Fibroblast of skin of scalp (primary cell): ENCODE results near the gene KANSL1.

Experiments used
- DNase-seq: peaks from one replicate; pipeline ENCODE4 v3.0.0-alpha.2; 2013

Gene KANSL1

DNA sequence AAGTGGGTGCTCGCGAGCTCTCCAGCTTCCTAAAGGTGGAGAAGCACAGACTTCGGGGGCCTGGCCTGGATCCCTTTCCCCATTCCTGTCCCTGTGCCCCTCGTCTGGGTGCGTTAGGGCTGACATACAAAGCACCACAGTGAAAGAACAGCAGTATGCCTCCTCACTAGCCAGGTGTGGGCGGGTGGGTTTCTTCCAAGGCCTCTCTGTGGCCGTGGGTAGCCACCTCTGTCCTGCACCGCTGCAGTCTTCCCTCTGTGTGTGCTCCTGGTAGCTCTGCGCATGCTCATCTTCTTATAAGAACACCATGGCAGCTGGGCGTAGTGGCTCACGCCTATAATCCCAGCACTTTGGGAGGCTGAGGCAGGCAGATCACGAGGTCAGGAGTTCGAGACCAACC lies 196.1 kb downstream of the KANSL1 start:
- DNase-seq = no peak

DNA sequence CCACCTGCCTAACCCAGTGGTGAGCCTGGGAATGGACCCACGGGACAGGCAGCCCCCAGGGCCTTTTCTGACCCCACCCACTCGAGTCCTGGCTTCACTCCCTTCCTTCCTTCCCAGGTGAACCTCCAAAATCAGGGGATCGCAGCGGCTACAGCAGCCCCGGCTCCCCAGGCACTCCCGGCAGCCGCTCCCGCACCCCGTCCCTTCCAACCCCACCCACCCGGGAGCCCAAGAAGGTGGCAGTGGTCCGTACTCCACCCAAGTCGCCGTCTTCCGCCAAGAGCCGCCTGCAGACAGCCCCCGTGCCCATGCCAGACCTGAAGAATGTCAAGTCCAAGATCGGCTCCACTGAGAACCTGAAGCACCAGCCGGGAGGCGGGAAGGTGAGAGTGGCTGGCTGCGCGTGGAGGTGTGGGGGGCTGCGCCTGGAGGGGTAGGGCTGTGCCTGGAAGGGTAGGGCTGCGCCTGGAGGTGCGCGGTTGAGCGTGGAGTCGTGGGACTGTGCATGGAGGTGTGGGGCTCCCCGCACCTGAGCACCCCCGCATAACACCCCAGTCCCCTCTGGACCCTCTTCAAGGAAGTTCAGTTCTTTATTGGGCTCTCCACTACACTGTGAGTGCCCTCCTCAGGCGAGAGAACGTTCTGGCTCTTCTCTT lies 196.8 kb downstream of the KANSL1 start:
- DNase-seq = no peak

DNA sequence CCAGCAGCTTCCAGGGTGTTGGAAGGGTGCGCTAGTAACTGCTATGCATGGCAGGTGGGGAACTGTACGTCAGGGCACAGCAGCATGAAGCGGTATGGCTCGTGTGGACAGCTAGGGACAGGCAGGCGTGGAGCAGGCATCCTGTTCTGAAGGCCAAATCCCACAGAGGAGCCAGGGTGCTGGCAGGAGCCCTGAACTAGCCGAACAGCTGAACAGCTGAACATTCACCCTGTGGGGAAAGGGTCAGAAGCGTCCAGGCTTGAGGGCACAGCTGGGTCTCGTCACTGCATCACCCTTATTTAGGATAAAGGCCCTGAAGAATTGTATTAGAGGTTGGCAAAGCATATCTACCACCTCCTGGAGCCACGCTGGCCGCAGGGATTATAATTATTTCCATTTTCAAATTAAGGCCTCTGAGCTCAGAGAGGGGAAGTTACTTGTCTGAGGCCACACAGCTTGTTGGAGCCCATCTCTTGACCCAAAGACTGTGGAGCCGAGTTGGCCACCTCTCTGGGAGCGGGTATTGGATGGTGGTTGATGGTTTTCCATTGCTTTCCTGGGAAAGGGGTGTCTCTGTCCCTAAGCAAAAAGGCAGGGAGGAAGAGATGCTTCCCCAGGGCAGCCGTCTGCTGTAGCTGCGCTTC lies 197.5 kb downstream of the KANSL1 start:
- DNase-seq = no peak

DNA sequence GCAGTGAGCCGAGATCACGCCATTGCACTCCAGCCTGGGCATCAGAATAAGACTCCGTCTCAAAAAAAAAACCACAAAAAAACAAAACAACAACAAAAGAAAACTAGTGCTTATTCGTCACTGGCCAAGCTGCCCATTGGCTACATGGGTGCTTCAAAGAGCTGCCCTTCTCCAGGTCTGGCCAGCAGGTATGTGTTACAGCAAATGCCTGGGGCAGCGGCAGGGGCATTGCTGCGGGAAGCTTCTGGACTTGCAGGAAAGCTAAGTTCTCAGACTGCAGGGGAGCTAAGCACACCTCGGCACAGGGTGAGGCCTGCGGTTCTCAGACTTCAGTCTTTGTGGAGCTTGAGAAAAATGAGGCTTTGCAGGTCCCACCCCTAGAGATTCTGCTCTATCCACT lies 198.2 kb downstream of the KANSL1 start:
- no peak for DNase-seq

DNA sequence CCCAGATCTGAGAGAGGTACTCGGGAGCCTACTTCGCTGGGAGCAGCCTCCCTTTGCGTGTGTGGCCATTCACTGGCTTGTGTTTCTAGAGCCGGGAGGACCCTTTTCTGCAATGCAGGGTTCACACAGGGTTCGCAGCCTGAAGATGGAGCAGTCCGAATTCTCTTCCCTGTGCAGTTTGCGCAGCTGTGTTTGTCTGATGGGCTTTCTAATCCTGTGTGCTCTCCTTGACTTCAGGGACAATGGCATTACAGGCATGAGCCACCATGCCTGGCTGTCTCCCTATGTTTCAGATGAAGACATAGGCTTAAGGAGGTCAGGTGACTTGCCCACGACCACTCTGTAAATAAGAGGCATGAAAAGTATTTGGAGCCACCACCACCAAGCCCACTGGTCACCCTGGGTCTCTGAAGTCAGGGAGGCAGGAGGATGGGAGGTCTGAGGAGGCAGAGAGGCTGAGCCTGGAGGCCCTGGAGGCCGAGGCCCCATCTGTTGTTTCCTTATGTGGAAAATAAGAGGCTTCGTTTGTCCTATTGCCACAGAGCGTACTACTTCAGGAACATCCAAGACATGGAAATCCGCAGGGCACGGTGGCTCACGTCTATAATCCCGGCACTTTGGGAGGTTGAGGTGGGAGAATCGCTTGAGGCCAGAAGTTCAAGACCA lies 199.1 kb downstream of the KANSL1 start:
- DNase-seq = no peak

DNA sequence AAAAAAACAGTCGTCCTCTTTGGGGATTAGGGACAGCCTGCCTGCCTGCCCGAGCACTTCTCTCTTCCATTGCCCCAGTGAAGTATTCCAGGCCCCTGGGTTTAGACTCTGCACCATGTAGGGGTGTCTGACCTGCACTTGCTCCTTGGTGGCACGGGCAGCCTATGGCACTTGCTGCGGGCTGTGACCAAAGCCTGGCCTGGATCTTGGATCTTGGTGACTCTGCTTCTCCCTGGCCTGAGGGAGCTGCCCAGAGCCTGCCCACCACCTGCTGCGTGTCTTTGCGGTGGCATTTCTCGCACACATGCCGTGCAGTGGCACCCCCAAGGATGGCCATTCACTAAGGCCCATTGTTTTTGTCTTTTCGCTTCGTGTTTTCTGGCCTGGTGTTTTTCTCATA lies 200.3 kb downstream of the KANSL1 start:
- no peak for DNase-seq

DNA sequence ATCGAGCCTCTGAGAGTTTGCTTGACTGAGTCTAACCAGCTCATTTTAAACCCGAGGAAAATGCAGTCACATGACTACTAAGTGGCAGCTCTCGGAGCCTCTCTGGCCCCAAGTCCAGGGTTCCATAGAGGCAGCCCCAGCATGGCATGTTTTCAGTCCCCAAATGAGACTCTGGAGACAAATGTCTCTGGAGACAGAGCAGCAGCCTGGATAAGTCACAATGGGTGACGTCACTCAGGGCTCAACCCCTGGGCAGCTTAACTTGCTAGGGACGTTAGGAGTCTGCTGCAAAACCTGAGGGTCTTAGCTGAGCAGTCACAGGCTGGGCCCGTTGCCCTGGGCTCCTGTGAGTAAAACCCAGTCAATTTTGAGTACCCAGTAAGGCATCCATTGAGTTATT lies 201.1 kb downstream of the KANSL1 start:
- no peak for DNase-seq

DNA sequence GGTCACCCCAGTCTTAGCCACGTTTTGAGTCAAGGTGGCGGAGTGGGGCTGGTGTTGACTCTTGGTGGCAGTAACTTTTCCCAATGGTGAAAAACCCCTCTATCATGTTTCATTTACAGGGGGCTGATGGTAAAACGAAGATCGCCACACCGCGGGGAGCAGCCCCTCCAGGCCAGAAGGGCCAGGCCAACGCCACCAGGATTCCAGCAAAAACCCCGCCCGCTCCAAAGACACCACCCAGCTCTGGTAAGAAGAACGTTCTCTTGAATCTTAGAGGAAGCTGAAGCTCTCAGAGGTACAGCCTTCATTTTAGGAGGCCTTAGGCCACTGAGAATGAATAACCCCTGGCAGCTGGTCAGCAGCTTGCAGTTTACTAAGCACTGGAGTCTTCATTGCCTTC lies 201.9 kb downstream of the KANSL1 start:
- no peak for DNase-seq

DNA sequence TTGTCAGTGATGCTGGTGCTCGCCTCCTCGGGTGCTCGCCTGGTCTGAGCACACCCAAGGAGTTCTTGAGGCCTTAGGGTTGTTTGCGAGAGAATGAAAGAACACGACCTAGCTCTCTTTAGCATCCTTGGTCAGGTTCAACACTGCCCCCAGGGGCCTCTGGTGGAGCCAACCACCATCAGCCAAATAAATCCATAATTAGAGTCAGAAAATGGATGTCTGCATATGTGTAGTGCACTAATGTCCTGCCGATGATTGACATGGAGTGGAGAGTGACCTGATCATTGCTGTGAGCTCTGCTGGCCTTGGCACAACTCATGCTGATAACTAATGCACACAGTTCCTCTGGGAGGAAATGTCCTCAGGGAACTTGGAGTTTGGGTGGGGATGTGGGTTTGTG lies 202.3 kb downstream of the KANSL1 start:
- DNase-seq = no peak

DNA sequence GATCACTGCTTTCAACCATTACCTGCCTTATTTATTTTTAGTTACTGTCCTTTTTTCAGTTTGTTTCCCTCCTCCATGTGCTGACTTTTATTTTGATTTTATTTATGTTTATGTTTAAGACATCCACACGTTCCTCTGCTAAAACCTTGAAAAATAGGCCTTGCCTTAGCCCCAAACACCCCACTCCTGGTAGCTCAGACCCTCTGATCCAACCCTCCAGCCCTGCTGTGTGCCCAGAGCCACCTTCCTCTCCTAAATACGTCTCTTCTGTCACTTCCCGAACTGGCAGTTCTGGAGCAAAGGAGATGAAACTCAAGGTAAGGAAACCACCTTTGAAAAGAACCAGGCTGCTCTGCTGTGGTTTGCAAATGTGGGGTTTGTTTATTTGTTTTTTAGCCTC lies 203.5 kb downstream of the KANSL1 start:
- no peak for DNase-seq

DNA sequence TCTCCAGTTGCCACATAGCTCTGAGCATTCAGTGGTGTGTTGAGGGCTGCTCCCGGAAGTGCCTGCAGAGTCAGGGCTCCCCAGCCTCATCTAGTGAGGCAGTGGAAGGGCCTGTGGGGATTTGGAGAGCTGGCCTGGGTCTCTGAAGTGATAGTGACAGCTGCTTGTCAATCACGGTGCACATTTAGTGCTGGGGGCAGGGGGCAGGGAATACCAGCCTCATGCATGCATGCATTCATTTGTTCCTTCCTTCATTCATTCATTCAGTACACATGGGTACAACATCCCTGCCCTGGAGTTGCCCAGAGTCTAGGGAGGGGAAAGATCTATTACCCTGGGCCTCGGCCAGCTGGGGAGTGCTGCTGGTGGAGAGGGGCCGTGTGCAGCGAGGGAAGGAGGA lies 205.5 kb downstream of the KANSL1 start:
- DNase-seq = no peak

DNA sequence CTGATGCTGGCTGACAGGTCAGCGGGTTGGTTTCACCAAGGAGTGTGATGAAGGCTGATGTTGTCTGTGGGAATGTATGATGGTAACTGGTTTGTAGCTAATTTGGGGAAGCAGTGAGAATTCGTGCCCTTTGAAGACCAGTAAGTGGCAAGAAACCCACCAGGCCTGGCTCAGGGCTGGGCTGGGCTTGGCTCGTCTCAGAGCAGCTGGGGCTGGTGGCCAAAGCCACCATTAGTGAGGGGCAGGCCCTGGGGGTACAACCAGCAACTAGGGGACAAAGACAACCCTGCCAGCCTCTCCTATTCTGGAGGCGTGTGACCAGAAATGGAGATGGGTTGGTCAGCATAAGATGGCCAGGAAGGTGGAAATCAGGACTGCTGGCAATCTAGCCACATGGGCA lies 207.2 kb downstream of the KANSL1 start:
- no peak for DNase-seq

DNA sequence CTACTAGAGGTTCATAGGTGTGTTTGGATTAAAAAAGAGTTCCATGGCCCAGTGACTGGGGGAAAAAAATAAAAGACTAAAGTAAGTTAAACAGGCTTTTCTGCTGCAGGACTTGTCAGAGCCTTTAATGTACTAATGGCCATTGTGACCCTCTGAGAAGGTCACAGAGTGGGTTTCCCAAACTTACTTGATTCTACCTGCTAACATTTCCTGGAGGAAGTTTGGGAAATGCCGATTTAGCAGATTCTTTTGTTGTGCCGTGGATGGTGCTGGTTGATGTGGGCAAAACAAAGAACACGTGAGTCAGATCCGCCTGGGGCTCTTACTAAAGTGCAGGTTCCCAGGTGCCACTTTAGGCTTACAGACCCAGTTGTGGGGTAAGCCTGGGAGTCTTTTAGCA lies 207.8 kb downstream of the KANSL1 start:
- DNase-seq = no peak

DNA sequence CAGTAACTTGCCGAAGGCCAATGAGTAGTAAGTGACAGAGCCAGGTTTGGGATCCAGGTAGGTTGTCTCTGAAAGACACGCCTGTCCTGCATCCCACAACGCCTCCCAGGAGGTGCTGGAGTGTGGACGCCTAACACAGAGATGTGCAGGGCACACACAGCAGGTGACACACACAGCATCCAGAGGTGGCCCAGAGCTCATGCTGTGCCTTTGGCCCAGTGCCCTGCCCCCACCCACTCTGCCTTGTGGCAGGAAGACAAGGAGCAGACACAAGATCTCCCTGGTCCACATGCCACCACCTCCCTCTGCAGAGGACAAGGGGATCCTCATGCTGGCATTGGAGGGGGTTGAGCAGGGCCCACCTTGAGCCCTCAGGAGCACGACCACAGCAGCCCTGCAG lies 208.9 kb downstream of the KANSL1 start:
- DNase-seq = no peak

DNA sequence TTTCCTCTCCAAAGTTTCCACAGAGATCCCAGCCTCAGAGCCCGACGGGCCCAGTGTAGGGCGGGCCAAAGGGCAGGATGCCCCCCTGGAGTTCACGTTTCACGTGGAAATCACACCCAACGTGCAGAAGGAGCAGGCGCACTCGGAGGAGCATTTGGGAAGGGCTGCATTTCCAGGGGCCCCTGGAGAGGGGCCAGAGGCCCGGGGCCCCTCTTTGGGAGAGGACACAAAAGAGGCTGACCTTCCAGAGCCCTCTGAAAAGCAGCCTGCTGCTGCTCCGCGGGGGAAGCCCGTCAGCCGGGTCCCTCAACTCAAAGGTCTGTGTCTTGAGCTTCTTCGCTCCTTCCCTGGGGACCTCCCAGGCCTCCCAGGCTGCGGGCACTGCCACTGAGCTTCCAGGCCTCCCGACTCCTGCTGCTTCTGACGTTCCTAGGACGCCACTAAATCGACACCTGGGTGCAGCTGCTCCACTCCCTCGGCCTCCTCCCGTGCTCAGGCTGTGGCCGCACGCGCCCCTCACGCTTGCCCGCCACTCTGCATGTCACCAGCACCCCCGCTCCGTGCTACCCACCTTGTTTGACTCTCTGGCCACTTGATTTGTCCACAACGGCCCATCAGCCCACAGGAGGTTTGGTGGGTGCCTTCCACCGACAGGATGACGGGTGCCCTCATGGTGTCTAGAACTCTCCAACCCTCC lies 209.5 kb downstream of the KANSL1 start:
- DNase-seq = no peak

DNA sequence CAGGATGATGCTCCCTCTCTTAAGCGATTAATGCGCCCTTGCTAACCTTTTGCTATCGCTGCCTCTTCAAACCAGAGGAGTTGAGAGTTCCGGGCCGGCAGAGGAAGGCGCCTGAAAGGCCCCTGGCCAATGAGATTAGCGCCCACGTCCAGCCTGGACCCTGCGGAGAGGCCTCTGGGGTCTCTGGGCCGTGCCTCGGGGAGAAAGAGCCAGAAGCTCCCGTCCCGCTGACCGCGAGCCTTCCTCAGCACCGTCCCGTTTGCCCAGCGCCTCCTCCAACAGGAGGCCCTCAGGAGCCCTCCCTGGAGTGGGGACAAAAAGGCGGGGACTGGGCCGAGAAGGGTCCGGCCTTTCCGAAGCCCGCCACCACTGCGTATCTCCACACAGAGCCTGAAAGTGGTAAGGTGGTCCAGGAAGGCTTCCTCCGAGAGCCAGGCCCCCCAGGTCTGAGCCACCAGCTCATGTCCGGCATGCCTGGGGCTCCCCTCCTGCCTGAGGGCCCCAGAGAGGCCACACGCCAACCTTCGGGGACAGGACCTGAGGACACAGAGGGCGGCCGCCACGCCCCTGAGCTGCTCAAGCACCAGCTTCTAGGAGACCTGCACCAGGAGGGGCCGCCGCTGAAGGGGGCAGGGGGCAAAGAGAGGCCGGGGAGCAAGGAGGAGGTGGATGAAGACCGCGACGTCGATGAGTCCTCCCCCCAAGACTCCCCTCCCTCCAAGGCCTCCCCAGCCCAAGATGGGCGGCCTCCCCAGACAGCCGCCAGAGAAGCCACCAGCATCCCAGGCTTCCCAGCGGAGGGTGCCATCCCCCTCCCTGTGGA lies 210.2 kb downstream of the KANSL1 start:
- DNase-seq = no peak

DNA sequence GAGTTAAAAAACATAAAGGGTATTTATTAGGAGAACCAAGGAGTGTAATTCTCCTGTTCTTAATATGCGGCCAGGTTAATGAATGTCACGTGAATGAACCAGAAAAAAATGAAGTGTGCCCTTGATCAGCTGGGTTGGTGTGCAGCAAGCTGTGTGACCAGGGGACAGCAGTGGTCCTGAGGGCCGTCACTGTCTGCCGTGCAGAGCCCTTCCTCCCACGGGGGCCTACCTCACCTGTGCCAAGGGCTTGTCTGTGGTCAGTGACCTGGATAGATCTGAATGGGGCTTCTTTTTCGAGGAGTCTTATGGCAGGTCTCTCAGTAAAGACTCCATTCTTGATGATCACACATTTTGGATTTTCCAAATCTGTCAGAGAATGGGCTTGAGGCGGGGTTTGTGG lies 211.9 kb downstream of the KANSL1 start:
- DNase-seq = no peak

DNA sequence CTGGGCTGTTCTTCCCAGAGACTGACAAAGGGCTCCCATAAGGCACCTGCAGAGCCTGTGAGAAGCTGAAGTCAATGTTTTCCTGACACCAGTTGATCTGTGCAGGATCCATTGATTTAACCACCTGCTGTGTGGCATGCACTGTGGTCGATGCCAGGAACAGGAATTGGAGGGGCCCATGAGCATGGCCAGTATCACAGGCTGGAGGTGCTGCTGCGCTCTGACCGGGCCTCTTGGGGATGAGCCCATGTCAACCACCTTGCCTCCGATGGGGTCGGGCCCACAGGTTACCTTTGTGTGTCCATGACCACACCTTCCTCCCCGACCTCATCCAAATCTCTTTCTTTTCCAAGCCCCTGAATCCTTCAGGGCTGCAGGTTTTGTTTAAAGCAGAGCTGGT lies 212.4 kb downstream of the KANSL1 start:
- no peak for DNase-seq
